AG04450 (cell line): ENCODE measurements around the gene PCGF1. TPM values are rescaled to one million over a fixed set of nuclear protein-coding genes. Genes with fewer than 3 reads are reported as not detected.

Experiments
- CTCF ChIA-PET: fragments of 300-600, 350-600 bp; formaldehyde crosslinking; extraction: SDS; loops from one replicate; lab custom pipeline; 2022; ENCODE audit warnings: antibody characterized with exemption, inconsistent platforms; lab: Charles Lee
- POLR2A ChIA-PET: fragments of 350-600 bp; formaldehyde crosslinking; extraction: SDS; loops from one replicate; lab custom pipeline; 2021; ENCODE audit warnings: antibody characterized with exemption, inconsistent platforms; lab: Yijun Ruan, JAX
- DNase-seq: peaks from one replicate; pipeline ENCODE4 v3.0.0-alpha.2; 2011; ENCODE audit warnings: low read depth, low spot score
- H3K27ac ChIP-seq: one replicate; pipeline ENCODE4 v1.5.1; 2012; ENCODE audit warnings: low read depth, low read length, control low read depth
- H3K27me3 ChIP-seq: one replicate; pipeline ENCODE4 v1.6.0; 2012; ENCODE audit warnings: low read length; ENCODE audit not compliant: control insufficient read depth, insufficient read depth
- H3K4me3 ChIP-seq: 2 replicates; pipeline ENCODE4 v1.5.1; 2011; ENCODE audit warnings: mild to moderate bottlenecking, low read depth, low read length, control low read depth
- H3K9me3 ChIP-seq: 2 replicates; pipeline ENCODE4 v1.5.1; 2012; ENCODE audit warnings: low read length; ENCODE audit not compliant: control insufficient read depth, insufficient read depth
- CTCF ChIP-seq: IDR thresholded peaks from 2 replicates; pipeline ENCODE4 v1.5.1; 2011; ENCODE audit warnings: low read depth, low read length, control low read depth, inconsistent platforms
- polyA plus RNA-seq: library from polyadenylated mRNA; depleted of rRNA; stranded (reverse); fragments of >200 nt; gene quantifications from 2 replicates; pipeline ENCODE4 v1.2.3, GENCODE V29; 2011

Gene PCGF1
- polyA plus RNA-seq, 1 experiment: 20.9 TPM

DNA sequence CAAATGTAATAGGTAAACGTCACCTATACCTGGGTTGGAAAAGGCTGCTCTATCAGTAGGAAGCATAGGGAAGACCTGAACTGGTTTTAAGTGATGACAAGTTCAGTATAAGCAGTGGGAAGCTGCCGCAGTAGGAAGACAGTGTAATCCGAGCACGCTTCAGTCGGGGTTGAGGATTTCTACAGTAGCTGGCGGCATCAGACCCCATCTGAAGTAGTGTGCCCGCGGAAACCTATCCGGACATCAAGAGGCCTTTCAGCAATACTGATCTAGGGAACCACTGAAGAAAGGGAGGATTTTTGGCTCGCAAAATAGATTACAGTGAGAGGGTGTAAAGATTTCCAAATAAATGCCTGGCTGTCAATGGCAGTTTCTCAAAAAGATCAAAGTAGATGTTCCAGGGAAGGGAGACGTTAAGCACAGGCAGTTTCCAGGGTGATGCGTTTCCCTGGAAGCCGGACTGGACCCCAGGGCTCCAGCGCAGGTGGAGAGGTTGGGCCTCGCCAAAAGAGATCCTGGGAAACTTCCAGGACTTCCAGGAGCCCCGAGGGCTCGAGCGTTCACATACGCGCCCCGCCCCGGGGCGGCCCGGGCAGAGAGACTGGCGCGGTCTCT is 40.9 kb upstream of the PCGF1 start:
- H3K9me3 ChIP-seq: peaks cover 6% of the 10 kb centered on the region; the same call in 1 of the 2 replicates
- ChIA-PET CTCF (no interaction called here), POLR2A (no interaction called here)
- no peak for DNase-seq
- no peak overlapping the region for H3K27ac ChIP-seq
- TF ChIP-seq CTCF: no peak
- no peaks in the 10 kb centered on the region for H3K27me3 ChIP-seq
- H3K4me3 ChIP-seq: peak overlapping the region; percentile 60

- no peak overlapping the region for H3K27ac ChIP-seq
- CTCF ChIA-PET: interaction anchor here (1.4 kb wide), 1 partner anchor 42 kb away, joined by 3 read pairs; no protein-coding TSS in a partner anchor
- H3K4me3 ChIP-seq: no peak overlapping the region
- H3K27me3 ChIP-seq: no peaks in the 10 kb centered on the region
- no peak for DNase-seq
- H3K9me3 ChIP-seq: peaks cover 6% of the 10 kb centered on the region; the same call in 1 of the 2 replicates
- TF ChIP-seq CTCF: no peak
- POLR2A ChIA-PET: no interaction called here
Observed at GRCh38 chr2:74546004-74546403, 38.5 kb upstream of the PCGF1 start.

DNA sequence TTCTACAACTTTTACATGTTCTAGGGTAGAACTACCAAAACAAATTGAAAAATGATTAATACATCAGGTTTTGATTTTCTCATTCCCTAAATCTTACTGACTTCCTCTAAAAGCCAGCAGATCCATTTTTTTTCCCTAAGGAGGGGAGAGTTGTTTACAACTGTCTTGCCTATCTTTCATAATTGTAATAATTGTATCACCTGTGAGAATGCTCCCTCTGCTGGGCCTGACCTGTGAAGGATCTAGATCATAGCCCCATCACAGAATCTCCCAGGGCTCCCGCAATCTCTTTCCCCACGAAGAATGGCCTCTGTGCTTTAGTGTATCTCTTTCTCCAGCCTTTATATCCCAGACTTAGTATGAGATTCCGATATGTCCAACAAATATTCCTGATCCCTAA is 37.1 kb upstream of the PCGF1 start:
- Histone ChIP-seq H3K4me3 (no peak overlapping the region), H3K9me3 (peaks cover 6% of the 10 kb centered on the region; the same call in 1 of the 2 replicates), H3K27me3 (no peaks in the 10 kb centered on the region), H3K27ac (no peak overlapping the region)
- no peak for TF ChIP-seq CTCF
- no peak for DNase-seq
- POLR2A ChIA-PET: no interaction called here
- CTCF ChIA-PET: no interaction called here

GRCh38 chr2:74542978-74543377 is 35.5 kb upstream of the PCGF1 start:
- Histone ChIP-seq H3K9me3 (no peaks in the 10 kb centered on the region), H3K27ac (no peak overlapping the region), H3K27me3 (no peaks in the 10 kb centered on the region), H3K4me3 (no peak overlapping the region)
- ChIA-PET POLR2A (no interaction called here), CTCF (interaction anchor here (0.5 kb wide), 1 partner anchor 10 kb away, joined by 3 read pairs; no protein-coding TSS in a partner anchor)
- no peak for DNase-seq
- no peak for TF ChIP-seq CTCF

DNA sequence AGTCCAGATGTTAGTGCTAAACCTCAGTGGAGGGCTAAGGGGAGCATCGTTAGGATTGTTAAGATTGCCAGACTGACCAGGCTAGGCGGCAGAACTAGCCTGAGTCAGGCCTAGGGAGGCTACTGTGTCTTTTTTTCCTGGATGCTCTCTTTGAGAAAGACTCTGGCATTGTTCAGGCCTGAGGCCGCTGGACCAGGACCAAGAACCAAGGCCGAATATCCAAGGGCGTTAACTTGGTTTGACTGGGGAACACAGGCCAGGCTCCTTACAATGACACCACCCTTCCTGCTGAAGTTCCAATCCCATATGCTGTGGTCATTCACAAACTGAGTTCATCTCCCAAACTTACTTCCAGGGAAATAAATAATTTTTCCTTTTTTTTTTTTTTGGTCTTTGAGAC is 32.8 kb upstream of the PCGF1 start:
- Histone ChIP-seq H3K4me3 (no peak overlapping the region), H3K27me3 (no peaks in the 10 kb centered on the region), H3K27ac (no peak overlapping the region), H3K9me3 (no peaks in the 10 kb centered on the region)
- no peak for DNase-seq
- ChIA-PET POLR2A (interaction anchor here (0.7 kb wide), 1 partner anchor 50 kb away, joined by 5 read pairs; no protein-coding TSS in a partner anchor), CTCF (interaction anchor here (1.1 kb wide), 1 partner anchor 47 kb away, joined by 3 read pairs; no protein-coding TSS in a partner anchor)
- TF ChIP-seq CTCF: no peak
